HG03520 (cell line): ENCODE measurements around the gene PARP12.
"Not testable (repeated sequence)": the region's sequence is repeated elsewhere in the genome, so short reads cannot be mapped to it uniquely, and the experiment has no call there.

ENCODE experiments used
- ATAC-seq: cut with Tn5 transposase; IDR thresholded peaks from one replicate; pipeline ENCODE4 v1.9.1; 2021; ENCODE audit warnings: mild to moderate bottlenecking, moderate library complexity; ENCODE audit not compliant: unreplicated experiment

Gene PARP12

DNA sequence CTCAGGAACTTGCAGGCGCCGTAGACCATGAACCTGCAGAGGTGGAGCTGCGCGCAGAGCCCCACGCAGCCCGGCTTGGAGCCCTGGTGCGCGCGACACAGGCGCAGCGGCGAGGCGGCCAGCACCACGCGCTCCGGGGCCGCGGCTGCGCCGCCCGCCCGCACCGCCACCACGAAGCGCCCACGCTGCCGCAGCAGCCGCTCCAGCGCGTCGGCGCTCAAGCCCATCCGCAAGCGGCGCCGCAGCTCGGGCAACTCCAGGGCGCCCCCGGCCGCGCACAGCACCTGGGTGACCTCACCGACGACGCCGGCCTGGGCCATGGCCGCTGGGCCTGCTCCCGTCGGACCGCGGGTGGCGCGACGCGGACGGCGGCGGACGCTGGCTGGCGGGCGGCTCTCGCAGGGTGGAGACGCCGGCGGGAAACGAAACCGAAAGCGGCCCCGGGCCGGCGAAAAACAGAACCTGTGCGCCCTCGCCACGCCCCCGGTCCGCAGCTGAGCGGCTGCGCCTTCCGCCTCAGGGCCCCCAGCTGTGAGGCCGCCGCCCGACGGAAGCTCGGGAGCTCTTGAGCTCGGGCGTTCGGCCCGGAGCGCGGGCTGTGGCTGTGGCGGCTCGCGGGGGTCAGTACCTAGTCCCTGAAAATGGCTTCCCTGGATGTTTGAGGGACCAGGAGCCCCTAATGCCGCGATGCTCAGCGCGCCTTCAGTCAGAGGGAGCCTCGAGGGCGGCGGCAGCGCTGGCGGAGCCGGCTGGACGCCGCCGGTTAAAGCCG is at the start of gene PARP12:
TSS of gene PARP12 (minus strand) at position 424 of the 772 bp plus-strand sequence. CDS start at position 320, 104 bp downstream.
- ATAC-seq = peak; percentile 87

- ATAC-seq = not testable (repeated sequence)
Measured at GRCh38 chr7:140108777-140109176, 46.0 kb upstream of the PARP12 start.

DNA sequence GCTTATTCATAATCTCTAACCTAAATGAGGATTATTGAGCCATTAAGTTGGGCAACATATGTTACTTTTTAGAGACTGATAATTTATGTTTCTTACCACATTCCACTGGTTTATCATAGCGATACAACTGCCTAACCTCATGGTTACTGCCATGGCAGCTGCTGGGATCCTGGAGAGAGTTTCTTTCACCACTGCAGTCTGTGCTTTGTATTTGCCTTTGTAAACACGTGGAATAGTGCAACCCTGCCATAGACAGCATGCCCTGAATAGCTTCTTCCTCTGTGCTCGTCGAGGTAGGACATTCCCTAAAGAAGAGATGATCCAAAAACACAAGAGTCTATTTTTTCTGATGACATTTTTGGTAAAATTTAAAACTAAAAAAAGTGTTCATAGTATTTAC is 33.7 kb upstream of the PARP12 start:
- ATAC-seq = no peak

- no peak for ATAC-seq
Measured at GRCh38 chr7:140093375-140093774, 30.6 kb upstream of the PARP12 start.

DNA sequence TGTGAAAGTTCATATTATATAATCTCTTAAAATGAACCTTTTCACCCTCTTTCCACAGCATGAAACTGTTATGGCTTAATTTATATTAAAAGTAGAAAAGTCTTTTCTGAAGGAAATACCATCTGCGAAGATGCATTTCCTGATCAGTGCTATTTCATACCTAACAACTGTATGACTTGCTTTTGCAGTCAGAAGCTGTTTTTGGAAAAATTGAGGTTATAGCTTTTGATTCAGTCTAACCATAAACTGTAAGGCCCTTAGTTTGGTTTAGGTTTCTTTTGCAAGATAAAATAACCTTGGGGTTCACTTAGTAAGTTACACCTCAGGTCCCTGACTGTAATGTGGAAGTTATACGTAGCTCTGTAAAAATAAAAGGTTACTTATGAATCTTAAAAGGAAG is 22.7 kb upstream of the PARP12 start:
- no peak for ATAC-seq

GRCh38 chr7:140084972-140085371 is 22.2 kb upstream of the PARP12 start:
- peak; percentile 94 for ATAC-seq

GRCh38 chr7:140084142-140084655 is 21.4 kb upstream of the PARP12 start:
- no peak for ATAC-seq

GRCh38 chr7:140082770-140083169 is 20.0 kb upstream of the PARP12 start:
- no peak for ATAC-seq

DNA sequence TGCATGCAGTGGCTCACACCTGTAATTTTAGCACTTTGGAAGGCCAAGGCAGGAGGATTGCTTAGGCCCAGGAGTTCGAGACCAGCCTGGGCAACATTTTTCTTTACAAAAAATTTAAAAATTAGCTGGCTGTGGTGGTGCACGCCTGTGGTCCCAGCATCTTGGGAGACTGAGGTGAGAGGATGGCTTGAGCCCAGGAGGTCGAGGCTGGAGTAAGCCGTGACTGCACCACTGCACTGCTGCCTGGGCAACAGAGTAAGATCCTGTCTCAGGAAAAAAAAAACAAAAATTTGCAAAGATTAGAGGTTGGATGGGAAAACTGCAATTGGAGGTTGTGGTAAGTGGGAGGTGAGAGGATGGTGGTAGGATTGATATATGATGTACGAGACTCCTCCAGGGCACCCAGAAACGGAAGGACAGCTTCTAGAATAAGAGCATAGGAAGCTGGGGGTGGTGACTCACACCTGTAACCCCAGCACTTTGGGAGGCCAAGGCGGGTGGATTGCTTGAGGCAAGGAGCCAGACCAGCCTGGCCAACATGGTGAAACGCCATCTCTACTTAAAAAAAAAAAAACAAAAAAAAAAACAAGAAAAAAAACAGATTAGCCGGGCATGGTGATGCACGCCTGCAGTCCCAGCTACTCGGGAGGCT is 19.1 kb upstream of the PARP12 start:
- ATAC-seq = no peak

DNA sequence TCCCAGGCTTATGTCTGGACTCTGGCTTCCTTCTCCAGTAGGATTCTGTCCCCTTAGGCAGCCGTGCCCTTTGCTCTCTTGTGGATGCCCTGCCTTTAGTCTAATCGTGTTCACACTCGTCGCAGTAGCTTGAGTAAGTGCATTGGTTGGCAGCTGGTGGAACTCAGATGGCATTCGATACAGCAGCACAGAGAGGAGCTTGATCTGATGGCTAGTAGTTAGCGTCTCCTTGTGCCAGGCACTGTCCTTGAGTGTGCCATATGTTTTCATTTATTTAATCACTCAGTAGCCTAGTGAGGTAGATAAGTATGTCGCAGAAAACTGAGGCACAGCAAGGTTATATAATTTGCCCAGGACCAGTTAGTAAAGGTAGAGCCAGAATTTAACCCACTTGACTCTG is 18.2 kb upstream of the PARP12 start:
- ATAC-seq = no peak

- no peak for ATAC-seq
Measured at GRCh38 chr7:140079121-140079536, 16.4 kb upstream of the PARP12 start.

DNA sequence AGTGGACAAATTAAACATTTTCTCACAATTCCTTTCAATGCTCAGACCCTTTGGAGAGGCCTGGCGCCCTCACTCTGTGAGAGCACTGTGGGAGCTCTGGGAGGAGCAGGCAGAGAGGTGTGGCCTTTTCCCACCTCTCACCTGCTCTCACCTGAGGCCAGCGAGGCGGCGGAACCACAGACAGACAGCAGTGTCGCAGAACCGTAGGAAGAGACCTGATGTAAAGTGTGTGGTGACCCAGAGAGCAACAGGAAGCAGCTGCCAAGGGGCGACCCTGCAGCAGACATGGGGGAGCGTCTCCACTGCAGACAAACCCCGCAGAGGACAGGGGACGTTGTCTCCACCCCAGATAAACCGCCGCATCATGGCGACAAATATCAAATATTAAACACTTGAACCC is 15.6 kb upstream of the PARP12 start:
- no peak for ATAC-seq

- no peak for ATAC-seq
Measured at GRCh38 chr7:140074780-140075179, 12.0 kb upstream of the PARP12 start.

GRCh38 chr7:140070546-140070945 is 7.8 kb upstream of the PARP12 start:
- no peak for ATAC-seq

GRCh38 chr7:140069298-140069949 is 6.7 kb upstream of the PARP12 start:
- ATAC-seq = no peak

DNA sequence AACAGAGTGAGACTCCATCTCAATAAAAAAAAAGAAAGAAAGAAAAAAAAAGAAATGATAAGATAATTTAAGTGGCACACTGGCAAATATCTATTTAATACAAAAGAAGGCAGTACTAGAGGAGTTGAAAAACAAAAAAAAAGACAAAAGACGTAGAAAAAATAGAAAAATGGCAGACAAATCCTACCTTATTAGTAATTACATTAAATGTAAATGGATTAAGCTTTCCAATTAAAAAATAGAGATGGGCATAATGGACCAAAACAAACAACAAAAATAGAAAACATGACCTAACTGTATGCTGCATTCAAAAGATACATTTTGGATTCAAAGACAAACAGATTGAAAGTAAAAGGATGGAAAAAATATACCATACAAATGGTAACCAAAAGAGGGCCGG is 5.3 kb upstream of the PARP12 start:
- no peak for ATAC-seq

DNA sequence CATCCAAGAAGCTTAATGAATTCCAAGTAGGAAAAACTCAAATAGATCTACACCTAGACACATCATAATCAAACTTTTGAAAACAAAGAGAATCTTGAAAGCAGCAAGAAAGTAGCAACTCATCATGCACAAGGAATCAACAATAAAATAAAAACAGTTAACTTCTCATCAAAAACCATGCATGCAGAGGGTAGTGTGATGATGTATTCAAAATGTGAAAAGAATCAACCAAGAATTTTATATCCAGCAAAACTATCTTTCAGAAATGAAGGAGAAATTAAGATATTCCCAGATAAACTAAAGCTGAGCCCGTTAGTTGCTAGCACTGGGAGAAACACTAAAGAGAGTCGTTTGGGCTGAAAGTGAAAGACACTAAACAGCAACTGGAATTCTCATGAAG is 4.3 kb upstream of the PARP12 start:
- no peak for ATAC-seq

GRCh38 chr7:140062118-140062527 is 628 bp downstream of the PARP12 start:
- ATAC-seq = peak; percentile 19

DNA sequence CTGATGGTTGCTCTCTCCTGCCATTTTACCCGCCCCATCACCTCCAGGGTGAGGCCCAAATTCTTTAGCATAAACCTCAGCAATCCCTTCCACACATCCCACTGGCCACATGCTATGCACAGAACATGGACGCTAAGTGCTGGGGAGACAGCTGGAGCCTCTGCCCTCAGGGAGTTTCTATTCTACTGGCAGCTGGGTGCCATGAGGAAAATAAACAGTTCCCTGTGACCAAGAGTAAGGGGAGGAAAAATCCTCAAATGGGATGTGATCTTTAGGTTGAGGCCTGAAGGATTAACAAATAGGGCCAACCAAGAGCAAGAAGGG is 1.2 kb downstream of the PARP12 start:
- ATAC-seq = no peak

DNA sequence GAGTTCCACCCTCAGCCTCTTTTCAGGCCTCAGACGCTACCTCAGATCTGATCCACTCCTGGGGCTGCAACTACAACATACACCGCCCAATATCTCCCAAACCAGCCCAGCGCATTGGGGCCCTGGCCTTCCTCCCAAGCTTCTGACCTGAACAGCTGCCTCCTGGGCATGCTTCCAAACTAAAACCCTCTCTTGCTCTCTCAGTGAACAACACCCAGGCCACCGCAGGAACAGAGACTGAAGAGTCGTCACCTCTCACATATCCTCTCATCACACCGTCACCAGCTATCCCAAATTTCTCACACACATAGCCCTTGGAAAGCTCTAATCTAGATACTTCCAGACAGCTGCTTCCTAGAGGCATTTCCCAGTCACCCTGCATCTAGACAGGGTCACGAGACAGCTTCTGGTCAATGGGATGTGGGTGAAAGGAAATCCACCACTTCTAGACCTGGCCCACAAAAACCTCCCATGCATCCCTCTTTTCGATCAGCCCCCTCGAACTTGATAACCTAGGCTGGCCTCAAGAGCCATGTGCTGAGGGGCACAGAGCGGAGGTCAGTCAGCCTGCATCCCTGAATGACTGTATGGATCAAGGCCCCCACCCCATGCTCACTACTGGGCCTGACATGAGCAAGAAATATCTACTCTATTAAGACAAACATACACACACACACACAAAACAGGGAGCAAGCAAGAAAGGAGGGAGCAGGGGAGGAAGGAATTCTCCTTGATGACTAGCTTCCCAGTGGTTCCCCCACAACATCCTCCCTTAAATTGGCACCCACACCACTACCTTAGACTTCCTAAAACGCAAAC is 1.8 kb downstream of the PARP12 start:
- no peak for ATAC-seq

GRCh38 chr7:140060243-140060630 is 2.5 kb downstream of the PARP12 start:
- ATAC-seq = no peak
